HG03039 (cell line): ENCODE results near the gene HOXB2.

ENCODE experiments used
- ATAC-seq: cut with Tn5 transposase; IDR thresholded peaks from one replicate; pipeline ENCODE4 v1.9.1; 2021; ENCODE audit warnings: mild to moderate bottlenecking, moderate library complexity; ENCODE audit not compliant: unreplicated experiment

The HOXB2 gene

GRCh38 chr17:48553826-48554225 is 8.9 kb upstream of the HOXB2 start:
- ATAC-seq: no peak

- no peak for ATAC-seq
Measured at GRCh38 chr17:48553190-48553547, 8.3 kb upstream of the HOXB2 start.

- ATAC-seq: no peak
Measured at GRCh38 chr17:48552466-48553189, 7.7 kb upstream of the HOXB2 start.

- ATAC-seq: no peak
Measured at GRCh38 chr17:48551596-48552465, 6.9 kb upstream of the HOXB2 start.

GRCh38 chr17:48551214-48551555 is 6.3 kb upstream of the HOXB2 start:
- ATAC-seq: no peak

GRCh38 chr17:48550502-48551213 is 5.7 kb upstream of the HOXB2 start:
- no peak for ATAC-seq

GRCh38 chr17:48549914-48550501 is 5.1 kb upstream of the HOXB2 start:
- no peak for ATAC-seq

GRCh38 chr17:48549281-48549630 is 4.3 kb upstream of the HOXB2 start:
- no peak for ATAC-seq

GRCh38 chr17:48548523-48549280 is 3.8 kb upstream of the HOXB2 start:
- no peak for ATAC-seq

GRCh38 chr17:48547808-48548522 is 3.1 kb upstream of the HOXB2 start:
- no peak for ATAC-seq

- no peak for ATAC-seq
Measured at GRCh38 chr17:48546924-48547807, 2.3 kb upstream of the HOXB2 start.

- no peak for ATAC-seq
Measured at GRCh38 chr17:48546137-48546923, 1.4 kb upstream of the HOXB2 start.

GRCh38 chr17:48545539-48545938 is 630 bp upstream of the HOXB2 start:
- ATAC-seq: no peak

GRCh38 chr17:48544349-48545021 is 424 bp downstream of the HOXB2 start:
- ATAC-seq: no peak

GRCh38 chr17:48543854-48544348 is 1.0 kb downstream of the HOXB2 start:
- no peak for ATAC-seq

- ATAC-seq: no peak
Measured at GRCh38 chr17:48543107-48543853, 1.6 kb downstream of the HOXB2 start.

GRCh38 chr17:48542698-48543106 is 2.2 kb downstream of the HOXB2 start:
- no peak for ATAC-seq
